HG03457 (cell line): ENCODE measurements around the gene GCGR.
"Not testable (repeated sequence)": the region's sequence is repeated elsewhere in the genome, so short reads cannot be mapped to it uniquely, and the experiment has no call there.

Source experiments
- ATAC-seq: cut with Tn5 transposase; IDR thresholded peaks from one replicate; pipeline ENCODE4 v1.9.1; 2021; ENCODE audit warnings: moderate number of reproducible peaks; ENCODE audit not compliant: unreplicated experiment

Gene GCGR

GRCh38 chr17:81831957-81832607 lies 28.1 kb downstream of the GCGR start:
- ATAC-seq, result peak; percentile 11

DNA sequence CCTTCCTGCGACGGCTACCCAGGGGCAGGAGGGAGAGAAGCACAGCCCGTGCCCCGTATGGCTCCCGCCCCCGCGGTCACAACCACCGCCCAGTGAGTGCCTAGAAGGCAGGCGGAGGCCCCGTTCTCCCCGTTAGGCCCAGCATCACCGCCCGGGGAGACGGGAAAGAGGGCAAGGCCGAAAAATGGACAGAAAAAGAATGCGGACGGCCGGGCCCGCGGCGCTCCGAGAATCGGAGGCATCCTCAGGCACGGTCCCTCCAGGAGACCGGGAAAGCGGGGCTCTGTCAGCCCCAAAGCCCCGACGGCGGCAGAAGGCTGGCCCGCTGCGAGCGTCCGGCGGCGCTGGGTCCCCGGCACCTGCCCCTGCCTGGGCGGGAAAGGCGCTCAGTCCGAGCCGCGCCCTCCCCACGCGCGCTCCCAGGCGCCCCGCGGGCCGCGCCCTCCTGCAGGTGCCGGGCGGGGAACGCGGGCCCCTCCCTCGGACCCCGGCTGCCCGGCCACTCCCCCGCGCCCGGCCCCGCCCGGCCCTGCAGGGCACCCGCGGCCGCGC lies 28.7 kb downstream of the GCGR start:
- ATAC-seq, result peak; percentile 51

DNA sequence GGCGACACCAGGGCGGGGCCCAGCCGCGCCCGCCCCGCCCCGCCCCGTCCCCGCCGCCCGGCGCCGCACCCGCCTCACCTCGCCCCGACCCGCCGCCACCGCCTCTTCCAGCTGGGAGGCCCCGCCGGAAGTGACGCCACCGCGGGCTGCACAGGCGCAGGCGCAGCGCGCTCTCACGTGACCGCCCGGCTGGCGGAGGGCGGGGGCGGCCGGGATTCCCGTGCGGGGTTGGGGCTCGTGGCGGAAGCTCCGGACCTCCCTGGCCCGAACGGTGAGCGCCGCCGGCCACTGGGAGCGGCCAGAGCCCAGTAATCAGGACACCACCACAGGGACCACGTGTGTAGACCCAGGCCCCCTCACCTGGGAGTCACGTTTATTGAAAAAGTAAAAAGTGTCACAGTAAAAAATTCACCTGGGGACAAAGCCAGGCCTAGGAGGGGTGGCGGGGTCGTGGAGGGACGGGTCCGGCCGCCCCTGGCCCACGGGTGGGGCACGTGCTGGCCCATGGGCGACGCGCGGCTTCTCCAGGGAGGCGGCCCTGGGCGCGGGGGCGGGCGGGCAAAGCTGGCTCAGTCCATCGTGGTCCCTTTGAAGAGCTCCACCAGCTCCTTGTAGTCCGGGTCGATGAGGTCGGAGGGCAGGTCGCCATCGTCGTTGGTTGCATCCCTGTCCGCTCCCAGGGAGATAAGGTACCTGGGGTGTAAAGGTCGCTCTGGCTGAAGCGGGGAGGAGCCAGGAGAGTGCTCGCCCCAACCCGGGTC lies 29.4 kb downstream of the GCGR start, which contains the start of gene MCRIP1:
Gene MCRIP1 (minus strand): TSS at position 132 of the 761 bp plus-strand sequence. CDS start 8,785 bp downstream, outside the sequence.
- peak; percentile 47 for ATAC-seq

DNA sequence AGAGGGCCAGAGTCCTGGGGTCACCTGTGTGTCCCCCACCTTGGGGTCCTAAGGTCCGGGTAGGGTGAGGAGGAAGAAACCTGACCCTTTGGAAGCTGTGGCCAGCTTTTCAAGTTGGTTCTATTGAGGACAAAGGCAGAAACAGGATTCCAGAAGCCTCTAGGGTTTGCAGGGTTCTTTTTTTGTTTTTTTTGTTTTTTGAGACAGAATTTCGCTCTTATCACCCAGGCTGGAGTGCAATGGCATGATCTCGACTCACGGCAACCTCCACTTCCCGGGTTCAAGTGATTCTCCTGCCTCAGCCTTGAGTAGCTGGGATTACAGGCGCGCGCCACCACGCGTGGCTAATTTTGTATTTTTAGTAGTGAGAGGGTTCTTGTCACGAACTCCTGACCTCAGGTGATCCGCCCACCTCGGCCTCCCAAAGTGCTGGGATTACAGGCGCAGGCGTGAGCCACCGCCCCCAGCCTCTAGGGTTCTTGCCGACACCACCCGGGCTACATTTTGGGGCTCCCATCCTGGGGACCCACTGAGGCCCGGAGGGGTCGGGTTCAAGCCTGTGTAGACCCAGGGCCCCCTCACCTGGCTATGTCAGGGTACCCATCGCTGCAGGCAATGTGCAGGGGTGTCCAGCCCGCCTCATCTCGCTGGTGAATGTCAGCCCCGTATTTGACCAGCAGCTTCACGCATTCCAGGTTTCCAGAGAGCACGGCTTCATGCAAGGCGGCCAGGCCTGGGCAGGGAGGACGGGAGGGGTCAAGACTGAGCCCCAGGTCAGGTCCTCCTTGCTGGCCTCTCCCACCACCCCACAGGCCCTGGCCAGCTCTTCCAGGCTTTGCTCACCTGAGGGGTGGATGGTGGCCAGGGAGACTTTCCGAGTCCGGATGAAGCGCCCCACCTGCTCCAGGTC lies 30.2 kb downstream of the GCGR start:
- no peak for ATAC-seq

DNA sequence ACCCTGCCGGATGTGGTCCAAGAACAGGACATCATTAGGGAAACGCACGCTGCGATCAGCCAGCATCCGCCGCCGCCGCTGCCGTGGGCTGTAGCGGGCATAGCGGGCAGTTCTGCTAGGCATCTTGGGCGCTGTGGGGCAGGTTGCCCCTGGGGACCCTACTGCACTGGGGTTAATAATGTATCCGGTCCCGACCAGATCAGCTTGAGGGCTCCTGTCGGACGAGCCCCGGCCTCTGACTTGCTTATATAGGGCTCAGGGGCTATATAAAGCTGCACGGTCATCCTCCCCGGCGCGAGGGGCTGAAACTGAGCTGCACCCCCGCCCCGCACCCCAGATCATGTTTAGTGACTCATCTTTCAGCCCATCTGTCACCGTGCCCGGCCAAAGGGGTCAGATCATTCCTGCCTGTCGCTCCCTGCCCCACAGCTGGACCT lies 30.9 kb downstream of the GCGR start, which contains the start of gene PPP1R27:
Gene PPP1R27 (minus strand): TSS at position 220 of the 437 bp plus-strand sequence. CDS start 97 bp downstream, at position 123.
- ATAC-seq, result no peak

DNA sequence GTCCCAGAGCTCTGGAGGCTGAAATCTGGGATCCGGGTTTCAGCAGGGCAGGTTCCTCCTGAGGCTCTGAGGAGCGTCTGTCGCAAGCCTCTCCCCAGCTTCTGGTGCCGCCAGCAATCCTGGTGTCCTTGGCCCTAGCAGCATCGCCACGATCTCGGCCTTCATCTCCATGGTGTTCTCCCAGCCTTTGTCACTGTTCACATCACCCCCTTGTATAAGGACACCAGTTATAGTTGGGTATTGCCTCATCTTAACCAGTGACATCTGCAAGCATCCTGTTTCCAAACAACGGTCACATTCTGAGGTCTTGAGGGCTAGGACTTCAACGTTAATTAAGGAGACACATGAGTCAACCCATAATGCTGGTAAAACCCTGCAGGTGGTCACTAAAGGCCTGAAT lies 33.7 kb downstream of the GCGR start:
- ATAC-seq, result no peak

- ATAC-seq, result no peak
These were observed 34.9 kb downstream of the GCGR start for GRCh38 chr17:81838753-81839255.

DNA sequence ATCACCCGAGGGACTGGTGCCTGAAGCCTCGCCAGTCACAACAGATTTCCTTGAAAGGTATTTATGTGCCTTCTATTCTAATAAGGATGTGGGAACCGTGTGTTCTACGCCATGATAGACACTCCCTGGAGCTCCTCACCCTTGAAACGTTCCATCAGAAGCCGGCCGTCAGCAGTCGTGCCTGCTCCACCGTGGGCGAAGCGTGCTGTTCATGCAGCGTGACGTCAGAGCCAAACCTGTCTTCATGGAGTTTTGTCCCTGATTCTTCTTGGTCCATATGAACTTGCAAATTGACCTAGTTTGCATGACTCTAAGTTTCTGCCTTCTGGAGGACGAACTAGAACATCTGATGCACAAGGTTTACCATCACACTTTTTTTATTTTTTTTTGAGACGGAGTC lies 35.4 kb downstream of the GCGR start:
- no peak for ATAC-seq

DNA sequence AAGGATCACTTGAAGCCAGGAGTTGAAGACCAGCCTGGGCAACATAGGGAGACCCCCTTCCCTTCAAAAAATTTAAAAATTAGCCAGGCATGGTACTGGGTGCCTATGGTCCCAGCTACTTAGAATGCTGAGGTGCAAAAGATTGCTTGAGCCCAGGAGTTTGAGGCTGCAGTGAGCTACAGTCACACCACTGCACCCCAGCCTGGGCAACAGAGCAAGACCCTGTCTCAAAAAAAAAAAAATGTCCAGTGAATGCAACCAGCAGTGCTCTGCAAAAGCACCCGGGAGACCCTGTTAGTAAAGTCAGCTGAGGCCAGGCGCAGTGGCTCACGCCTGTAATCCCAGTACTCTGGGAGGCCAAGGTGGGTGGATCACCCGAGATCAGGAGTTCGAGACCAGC lies 36.1 kb downstream of the GCGR start:
- ATAC-seq, result not testable (repeated sequence)

DNA sequence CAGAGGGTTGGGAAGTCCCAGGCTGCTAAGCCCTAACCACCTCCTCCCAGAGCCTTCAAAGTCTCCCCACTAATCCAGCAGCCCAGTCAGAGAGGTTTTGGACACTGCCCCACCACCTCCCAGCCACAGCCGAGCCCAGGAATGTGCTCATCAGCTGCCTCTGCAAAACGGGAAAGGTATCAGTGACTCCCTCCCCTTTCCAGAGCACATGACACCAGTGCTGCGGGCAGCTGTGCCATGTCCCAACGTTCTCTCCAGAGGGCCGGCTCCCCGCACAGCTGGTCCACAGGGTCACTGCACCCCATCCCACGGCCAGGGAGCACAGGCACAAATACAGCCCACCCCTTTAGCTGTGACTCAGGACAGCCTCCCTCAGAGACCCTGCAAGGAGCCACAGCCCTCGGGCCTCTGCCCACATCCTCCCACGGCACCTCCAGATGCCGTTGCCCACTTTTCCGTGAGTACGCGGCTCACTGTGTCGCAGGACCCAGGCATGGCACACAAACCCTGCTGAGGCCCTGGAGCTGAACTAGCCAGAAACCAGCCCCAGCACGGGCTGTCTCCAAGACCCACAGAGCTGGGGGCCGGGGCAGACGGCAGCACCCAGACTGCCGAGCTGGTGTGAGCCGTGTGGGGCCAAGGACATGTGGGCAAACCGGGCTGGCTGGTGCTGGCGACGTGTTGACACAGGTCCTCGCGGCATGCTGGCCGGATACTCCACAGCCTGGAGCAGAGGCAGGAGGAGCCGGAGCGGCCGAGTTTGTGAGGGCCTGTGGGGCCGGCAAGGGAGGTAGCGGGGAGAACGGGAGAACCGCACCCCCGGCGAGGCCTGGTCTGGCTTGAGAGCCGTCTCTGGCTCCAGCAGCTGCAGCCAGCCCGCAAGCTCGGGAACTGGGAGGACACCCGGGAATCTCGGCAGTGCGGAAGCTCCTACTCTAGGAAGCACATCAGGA lies 37.2 kb downstream of the GCGR start:
- no peak for ATAC-seq

GRCh38 chr17:81841866-81842265 lies 37.9 kb downstream of the GCGR start:
- no peak for ATAC-seq

DNA sequence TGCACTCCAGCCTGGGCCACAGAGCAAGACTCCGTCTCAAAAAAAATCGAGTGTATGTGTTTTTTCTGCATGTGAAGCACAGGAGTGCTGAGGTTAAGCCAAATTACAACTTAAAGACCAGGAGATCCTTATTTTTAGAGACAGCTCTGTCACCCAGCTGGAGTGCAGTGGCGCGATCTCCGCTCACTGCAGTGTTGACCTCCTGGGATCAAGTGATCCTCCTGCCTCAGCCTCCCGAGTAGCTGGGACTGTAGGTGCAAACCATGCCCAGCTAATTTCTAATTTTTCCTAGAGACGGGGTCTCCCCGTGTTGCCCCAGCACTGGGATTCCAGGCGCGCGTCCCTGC lies 38.4 kb downstream of the GCGR start:
- no peak for ATAC-seq

DNA sequence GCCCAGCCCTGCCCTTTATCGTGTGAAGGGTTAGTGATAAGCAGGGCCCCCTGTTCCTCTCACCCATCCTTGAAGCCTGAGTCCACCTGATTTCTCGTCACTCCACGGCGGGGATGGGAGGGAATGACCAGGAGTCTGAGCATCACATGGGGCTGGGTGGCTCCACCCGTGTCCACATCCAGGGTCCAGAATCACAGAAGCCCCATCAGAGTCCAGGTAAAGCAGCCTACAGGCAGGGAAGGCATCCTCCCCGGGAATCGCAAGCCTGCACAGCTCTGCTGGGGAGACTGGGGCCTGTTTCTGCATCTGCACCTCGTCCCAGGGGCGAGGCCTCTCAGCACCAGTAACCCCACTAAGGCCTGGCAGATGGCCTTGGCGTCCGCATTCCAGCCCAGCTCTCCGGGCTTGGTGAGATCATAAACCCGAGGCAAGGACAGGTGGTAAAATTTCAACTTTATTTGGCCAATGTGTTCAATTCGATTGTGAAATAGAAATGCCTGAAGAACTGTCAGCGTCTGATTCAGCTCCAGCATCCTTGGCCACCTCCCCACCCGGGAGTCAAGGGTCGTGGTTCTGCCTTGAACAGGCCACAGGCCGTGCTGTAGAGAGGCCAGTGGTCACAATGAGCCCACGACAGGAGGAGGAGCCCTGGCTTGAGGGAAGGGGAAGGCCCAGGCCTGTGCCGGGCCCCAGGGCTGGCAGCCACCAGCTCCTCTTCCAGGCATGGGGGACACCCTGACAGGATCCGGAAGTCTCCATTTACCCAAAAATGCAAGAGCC lies 39.0 kb downstream of the GCGR start:
- ATAC-seq, result no peak

GRCh38 chr17:81843713-81844326 lies 39.9 kb downstream of the GCGR start:
- ATAC-seq, result no peak

GRCh38 chr17:81844327-81844851 lies 40.4 kb downstream of the GCGR start:
- no peak for ATAC-seq

- ATAC-seq, result no peak
These were observed 40.9 kb downstream of the GCGR start for GRCh38 chr17:81844887-81845286.

- no peak for ATAC-seq
These were observed 41.4 kb downstream of the GCGR start for GRCh38 chr17:81845361-81845760.
